SK-N-DZ (cell line): ENCODE measurements around the gene TMEM126A.
A peak's percentile ranks its signal among the peaks of the same experiment; 100 is the strongest.
"Not testable (repeated sequence)": the region's sequence is repeated elsewhere in the genome, so short reads cannot be mapped to it uniquely, and the experiment has no call there.

Source experiments
- DNase-seq: peaks from one replicate; pipeline ENCODE4 v3.0.0-alpha.2; 2015; ENCODE audit warnings: low spot score

Gene TMEM126A

GRCh38 chr11:85658180-85658579 lies 10.4 kb downstream of the TMEM126A start:
- no peak for DNase-seq

- no peak for DNase-seq
Observed at GRCh38 chr11:85661972-85662664, 14.4 kb downstream of the TMEM126A start.

- DNase-seq: no peak
Observed at GRCh38 chr11:85663080-85663752, 15.4 kb downstream of the TMEM126A start.

GRCh38 chr11:85663753-85664614 lies 16.2 kb downstream of the TMEM126A start:
- DNase-seq: peak; percentile 78

- peak; percentile 95 for DNase-seq
Observed at GRCh38 chr11:85664615-85665481, 17.1 kb downstream of the TMEM126A start, which contains the start of gene CREBZF. CREBZF (minus strand) TSS chr11:85665129; CDS start chr11:85664875, 254 bp downstream.

GRCh38 chr11:85665733-85666132 lies 18.0 kb downstream of the TMEM126A start:
- no peak for DNase-seq

GRCh38 chr11:85666687-85667086 lies 18.9 kb downstream of the TMEM126A start:
- no peak for DNase-seq

DNA sequence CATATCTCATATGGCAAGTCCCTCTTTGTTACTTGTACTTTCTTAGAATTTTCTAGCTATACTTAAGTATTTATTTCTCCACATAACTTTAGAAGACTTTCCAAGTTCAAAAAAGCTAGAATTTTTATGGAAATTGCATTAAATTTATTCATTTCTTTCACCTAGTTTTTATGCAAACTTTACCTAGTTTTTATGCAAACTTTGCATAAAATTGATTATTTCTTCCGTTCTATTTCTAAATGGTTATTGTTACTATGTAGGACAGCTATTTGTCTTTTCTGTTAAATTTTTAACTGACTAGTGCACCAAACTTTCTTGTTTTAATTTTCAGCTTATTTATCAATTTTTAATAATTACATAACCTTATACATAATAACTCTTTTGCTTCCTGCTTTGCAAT lies 20.4 kb downstream of the TMEM126A start:
- no peak for DNase-seq

- DNase-seq: not testable (repeated sequence)
Observed at GRCh38 chr11:85670949-85671663, 23.3 kb downstream of the TMEM126A start.

GRCh38 chr11:85672105-85672902 lies 24.5 kb downstream of the TMEM126A start:
- DNase-seq: no peak

- DNase-seq: no peak
Observed at GRCh38 chr11:85673393-85673792, 25.6 kb downstream of the TMEM126A start.

DNA sequence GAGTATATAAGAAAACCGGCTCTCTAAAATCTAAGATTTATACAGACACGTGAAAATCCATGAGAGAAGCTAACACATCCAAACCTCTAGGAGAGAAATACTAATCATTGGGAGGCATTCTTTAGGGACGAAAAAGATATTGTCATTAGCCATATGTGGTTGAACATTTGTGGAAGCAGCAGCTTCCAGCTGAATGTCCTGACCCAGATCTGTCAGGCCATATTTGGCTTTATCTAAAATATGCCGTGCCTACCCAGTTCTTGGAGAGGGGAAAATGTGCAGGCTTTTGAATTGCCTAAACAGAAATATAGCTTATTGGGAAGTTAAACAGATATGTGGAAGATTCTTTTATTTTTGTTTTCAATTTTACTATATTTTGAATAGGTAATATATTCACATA lies 31.8 kb downstream of the TMEM126A start:
- no peak for DNase-seq

DNA sequence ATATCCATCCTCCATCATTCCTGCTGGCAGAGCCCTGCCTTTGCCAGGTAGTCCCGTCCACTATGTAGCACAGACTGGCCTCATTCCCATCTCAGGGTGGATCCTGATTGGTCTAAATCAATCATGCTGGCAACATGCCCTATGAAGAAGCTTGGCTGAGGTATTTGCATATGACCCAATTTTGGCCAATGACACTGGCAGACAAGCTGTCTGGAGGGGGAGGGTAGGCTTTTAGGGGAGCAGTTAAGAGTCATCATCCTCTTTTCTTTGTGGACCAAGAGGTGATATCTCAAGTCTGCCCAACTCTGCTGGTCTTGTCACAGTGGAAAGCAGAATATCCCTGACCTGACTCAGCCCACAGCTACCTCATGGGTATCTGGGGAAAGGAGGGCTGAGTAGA lies 33.1 kb downstream of the TMEM126A start:
- DNase-seq: peak; percentile 97

GRCh38 chr11:85682330-85683305 lies 34.9 kb downstream of the TMEM126A start:
- peak; percentile 89 for DNase-seq

- DNase-seq: peak; percentile 89
Observed at GRCh38 chr11:85685125-85685819, 37.5 kb downstream of the TMEM126A start.

DNA sequence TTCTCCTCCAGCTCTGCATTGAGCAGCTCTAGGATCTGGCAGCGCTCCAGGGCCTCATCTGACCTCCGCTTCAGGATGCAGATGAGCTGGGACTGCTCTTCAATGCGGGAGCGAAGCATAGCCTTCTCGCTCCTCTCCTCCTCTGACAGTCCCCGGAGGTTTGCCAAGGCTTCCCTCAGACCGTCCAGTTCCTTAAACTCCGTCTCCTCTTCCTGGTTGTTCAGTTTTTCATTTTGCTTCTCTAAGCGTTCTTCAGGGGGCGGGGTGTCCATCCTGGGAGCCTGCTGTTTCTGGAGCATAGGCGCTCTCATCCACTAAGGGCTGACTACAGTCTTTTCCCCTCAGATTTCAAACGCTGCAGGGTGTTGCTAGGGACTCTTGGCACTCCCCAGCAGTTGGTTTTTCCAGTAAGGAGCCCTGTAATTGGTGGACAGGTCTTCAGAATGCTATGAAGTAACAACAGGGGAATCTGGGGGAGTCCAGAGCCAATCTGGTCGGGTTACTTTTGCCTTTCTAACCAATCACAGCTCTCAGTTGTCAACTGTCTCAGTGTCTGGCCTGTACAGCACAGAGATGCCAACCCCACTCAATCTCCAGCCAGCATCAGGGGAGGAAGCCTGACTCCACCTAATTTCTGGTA lies 38.2 kb downstream of the TMEM126A start, which contains the start of gene CCDC89:
CCDC89 (minus strand) TSS at position 376 of the 640 bp plus-strand sequence; CDS start at position 311, 65 bp downstream.
- DNase-seq: peak; percentile 98

DNA sequence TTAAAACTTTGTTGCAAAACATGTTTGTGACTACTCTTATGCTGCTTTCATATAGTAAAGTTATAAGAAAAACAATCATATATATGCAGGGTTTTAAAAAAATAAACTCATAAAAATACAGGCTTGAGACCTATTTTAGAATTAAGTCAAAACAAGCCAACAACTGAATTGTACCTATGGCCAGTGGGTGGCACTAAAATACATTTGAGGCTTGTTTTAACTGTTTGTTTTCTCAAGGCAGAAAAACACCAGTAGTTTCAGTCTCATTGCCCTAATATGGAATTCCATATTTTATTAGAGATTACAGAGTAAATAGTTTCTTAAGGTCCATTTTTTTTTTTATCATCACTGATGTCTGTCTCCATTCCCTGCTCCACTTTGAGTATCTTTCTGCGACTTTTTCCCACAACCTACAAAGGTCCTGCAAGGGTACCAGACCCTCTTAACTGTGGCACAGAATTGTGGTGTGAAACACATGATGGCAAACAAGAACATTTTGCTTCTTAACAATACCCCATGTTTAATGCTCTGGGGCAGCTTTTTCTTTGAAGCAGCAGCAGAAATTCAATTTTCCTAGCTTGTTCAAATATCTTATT lies 46.7 kb downstream of the TMEM126A start:
- peak; percentile 52 for DNase-seq
